ENCODE data around the gene PBRM1. TPM values are rescaled to one million over a fixed set of nuclear protein-coding genes. Genes with fewer than 3 reads are reported as not detected.

PBRM1 gene
- total and polyA plus RNA-seq, 2 experiments from 2014 or later = 57.5 to 72.5 TPM

DNA sequence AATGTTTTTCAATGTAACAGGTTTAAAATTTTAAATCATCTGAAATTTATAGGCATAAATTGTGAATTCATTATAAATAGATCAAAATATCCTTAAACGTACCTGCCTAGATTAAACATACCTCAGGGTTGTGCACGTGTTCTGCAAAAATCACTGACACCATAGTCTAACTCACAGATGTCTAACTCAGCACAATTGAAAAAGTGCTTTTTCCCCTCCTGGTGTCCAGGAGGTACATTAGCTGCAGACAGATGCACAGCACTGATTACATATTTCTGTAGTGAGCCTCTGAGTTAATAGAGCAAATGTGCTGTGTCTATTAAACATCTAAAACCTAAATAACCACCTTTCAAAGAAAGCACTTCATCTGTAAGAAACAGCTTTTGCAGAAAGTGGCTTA, 138.6 kb downstream of the PBRM1 start:
- H2AFZ ChIP-seq = no peak overlapping the region
- no peak overlapping the region for H3K27ac Mint-ChIP-seq
- H4K20me1 ChIP-seq (replicated peaks; ENCODE audit: insufficient read depth) = peaks cover 14% of the 10 kb centered on the region
- H3K4me3 ChIP-seq = no peak overlapping the region
- peaks cover 15% of the 10 kb centered on the region; the same call in 1 of the 2 replicates for H3K36me3 ChIP-seq (ENCODE audit: insufficient read depth)
- H3K4me2 ChIP-seq = no peak overlapping the region
- H3K27me3 ChIP-seq (ENCODE audit: insufficient read depth) = no peaks in the 10 kb centered on the region
- TF ChIP-seq JUNB (IDR thresholded peaks at IDR 0.05; ENCODE audit: unreplicated experiment) = no peak
- TF ChIP-seq, protein P1, sequence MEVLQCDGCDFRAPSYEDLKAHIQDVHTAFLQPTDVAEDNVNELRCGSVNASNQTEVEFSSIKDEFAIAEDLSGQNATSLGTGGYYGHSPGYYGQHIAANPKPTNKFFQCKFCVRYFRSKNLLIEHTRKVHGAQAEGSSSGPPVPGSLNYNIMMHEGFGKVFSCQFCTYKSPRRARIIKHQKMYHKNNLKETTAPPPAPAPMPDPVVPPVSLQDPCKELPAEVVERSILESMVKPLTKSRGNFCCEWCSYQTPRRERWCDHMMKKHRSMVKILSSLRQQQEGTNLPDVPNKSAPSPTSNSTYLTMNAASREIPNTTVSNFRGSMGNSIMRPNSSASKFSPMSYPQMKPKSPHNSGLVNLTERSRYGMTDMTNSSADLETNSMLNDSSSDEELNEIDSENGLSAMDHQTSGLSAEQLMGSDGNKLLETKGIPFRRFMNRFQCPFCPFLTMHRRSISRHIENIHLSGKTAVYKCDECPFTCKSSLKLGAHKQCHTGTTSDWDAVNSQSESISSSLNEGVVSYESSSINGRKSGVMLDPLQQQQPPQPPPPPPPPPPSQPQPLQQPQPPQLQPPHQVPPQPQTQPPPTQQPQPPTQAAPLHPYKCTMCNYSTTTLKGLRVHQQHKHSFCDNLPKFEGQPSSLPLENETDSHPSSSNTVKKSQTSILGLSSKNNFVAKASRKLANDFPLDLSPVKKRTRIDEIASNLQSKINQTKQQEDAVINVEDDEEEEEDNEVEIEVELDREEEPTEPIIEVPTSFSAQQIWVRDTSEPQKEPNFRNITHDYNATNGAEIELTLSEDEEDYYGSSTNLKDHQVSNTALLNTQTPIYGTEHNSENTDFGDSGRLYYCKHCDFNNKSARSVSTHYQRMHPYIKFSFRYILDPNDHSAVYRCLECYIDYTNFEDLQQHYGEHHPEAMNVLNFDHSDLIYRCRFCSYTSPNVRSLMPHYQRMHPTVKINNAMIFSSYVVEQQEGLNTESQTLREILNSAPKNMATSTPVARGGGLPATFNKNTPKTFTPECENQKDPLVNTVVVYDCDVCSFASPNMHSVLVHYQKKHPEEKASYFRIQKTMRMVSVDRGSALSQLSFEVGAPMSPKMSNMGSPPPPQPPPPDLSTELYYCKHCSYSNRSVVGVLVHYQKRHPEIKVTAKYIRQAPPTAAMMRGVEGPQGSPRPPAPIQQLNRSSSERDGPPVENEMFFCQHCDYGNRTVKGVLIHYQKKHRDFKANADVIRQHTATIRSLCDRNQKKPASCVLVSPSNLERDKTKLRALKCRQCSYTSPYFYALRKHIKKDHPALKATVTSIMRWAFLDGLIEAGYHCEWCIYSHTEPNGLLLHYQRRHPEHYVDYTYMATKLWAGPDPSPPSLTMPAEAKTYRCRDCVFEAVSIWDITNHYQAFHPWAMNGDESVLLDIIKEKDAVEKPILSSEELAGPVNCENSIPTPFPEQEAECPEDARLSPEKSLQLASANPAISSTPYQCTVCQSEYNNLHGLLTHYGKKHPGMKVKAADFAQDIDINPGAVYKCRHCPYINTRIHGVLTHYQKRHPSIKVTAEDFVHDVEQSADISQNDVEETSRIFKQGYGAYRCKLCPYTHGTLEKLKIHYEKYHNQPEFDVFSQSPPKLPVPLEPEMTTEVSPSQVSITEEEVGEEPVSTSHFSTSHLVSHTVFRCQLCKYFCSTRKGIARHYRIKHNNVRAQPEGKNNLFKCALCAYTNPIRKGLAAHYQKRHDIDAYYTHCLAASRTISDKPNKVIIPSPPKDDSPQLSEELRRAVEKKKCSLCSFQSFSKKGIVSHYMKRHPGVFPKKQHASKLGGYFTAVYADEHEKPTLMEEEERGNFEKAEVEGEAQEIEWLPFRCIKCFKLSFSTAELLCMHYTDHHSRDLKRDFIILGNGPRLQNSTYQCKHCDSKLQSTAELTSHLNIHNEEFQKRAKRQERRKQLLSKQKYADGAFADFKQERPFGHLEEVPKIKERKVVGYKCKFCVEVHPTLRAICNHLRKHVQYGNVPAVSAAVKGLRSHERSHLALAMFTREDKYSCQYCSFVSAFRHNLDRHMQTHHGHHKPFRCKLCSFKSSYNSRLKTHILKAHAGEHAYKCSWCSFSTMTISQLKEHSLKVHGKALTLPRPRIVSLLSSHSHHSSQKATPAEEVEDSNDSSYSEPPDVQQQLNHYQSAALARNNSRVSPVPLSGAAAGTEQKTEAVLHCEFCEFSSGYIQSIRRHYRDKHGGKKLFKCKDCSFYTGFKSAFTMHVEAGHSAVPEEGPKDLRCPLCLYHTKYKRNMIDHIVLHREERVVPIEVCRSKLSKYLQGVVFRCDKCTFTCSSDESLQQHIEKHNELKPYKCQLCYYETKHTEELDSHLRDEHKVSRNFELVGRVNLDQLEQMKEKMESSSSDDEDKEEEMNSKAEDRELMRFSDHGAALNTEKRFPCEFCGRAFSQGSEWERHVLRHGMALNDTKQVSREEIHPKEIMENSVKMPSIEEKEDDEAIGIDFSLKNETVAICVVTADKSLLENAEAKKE (CRISPR knock-in tag; IDR thresholded peaks at IDR 0.05) = no peak
- TF ChIP-seq, protein P2, sequence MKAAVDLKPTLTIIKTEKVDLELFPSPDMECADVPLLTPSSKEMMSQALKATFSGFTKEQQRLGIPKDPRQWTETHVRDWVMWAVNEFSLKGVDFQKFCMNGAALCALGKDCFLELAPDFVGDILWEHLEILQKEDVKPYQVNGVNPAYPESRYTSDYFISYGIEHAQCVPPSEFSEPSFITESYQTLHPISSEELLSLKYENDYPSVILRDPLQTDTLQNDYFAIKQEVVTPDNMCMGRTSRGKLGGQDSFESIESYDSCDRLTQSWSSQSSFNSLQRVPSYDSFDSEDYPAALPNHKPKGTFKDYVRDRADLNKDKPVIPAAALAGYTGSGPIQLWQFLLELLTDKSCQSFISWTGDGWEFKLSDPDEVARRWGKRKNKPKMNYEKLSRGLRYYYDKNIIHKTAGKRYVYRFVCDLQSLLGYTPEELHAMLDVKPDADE (IDR thresholded peaks at IDR 0.05) = no peak
- TF ChIP-seq ZNF331 (CRISPR knock-in tag; IDR thresholded peaks at IDR 0.05; ENCODE audit: low read depth) = no peak
- no peak for TF ChIP-seq STAT1 (IDR thresholded peaks at IDR 0.05; ENCODE audit: unreplicated experiment)
- TF ChIP-seq EZH2phosphoT487 (IDR thresholded peaks at IDR 0.05; ENCODE audit: unreplicated experiment) = no peak
- TF ChIP-seq POLR2AphosphoS5 (IDR thresholded peaks at IDR 0.05; ENCODE audit: low read depth) = no peak
- TF ChIP-seq CREB1 (CRISPR knock-in tag; IDR thresholded peaks at IDR 0.05; ENCODE audit: low read depth) = no peak
- TF ChIP-seq EZH2 (IDR thresholded peaks at IDR 0.05; ENCODE audit: low read depth, unreplicated experiment) = no peak
- TF ChIP-seq, protein P3, sequence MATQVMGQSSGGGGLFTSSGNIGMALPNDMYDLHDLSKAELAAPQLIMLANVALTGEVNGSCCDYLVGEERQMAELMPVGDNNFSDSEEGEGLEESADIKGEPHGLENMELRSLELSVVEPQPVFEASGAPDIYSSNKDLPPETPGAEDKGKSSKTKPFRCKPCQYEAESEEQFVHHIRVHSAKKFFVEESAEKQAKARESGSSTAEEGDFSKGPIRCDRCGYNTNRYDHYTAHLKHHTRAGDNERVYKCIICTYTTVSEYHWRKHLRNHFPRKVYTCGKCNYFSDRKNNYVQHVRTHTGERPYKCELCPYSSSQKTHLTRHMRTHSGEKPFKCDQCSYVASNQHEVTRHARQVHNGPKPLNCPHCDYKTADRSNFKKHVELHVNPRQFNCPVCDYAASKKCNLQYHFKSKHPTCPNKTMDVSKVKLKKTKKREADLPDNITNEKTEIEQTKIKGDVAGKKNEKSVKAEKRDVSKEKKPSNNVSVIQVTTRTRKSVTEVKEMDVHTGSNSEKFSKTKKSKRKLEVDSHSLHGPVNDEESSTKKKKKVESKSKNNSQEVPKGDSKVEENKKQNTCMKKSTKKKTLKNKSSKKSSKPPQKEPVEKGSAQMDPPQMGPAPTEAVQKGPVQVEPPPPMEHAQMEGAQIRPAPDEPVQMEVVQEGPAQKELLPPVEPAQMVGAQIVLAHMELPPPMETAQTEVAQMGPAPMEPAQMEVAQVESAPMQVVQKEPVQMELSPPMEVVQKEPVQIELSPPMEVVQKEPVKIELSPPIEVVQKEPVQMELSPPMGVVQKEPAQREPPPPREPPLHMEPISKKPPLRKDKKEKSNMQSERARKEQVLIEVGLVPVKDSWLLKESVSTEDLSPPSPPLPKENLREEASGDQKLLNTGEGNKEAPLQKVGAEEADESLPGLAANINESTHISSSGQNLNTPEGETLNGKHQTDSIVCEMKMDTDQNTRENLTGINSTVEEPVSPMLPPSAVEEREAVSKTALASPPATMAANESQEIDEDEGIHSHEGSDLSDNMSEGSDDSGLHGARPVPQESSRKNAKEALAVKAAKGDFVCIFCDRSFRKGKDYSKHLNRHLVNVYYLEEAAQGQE (IDR thresholded peaks at IDR 0.05; ENCODE audit: unreplicated experiment) = no peak
- TF ChIP-seq, protein P4, sequence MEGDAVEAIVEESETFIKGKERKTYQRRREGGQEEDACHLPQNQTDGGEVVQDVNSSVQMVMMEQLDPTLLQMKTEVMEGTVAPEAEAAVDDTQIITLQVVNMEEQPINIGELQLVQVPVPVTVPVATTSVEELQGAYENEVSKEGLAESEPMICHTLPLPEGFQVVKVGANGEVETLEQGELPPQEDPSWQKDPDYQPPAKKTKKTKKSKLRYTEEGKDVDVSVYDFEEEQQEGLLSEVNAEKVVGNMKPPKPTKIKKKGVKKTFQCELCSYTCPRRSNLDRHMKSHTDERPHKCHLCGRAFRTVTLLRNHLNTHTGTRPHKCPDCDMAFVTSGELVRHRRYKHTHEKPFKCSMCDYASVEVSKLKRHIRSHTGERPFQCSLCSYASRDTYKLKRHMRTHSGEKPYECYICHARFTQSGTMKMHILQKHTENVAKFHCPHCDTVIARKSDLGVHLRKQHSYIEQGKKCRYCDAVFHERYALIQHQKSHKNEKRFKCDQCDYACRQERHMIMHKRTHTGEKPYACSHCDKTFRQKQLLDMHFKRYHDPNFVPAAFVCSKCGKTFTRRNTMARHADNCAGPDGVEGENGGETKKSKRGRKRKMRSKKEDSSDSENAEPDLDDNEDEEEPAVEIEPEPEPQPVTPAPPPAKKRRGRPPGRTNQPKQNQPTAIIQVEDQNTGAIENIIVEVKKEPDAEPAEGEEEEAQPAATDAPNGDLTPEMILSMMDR (conservative IDR thresholded peaks at IDR 0.05; ENCODE audit: low read depth in 2 of 2) = no peak
- no peak for TF ChIP-seq ZNF114 (CRISPR knock-in tag; IDR thresholded peaks at IDR 0.05)
- TF ChIP-seq NANOG (IDR thresholded peaks at IDR 0.05; ENCODE audit: borderline replicate concordance) = no peak
- H3K79me2 ChIP-seq (replicated peaks; ENCODE audit: insufficient read depth) = no peaks in the 10 kb centered on the region
- H3K27ac ChIP-seq (ENCODE audit: low read depth) = no peak overlapping the region
- ATAC-seq = no peak
- no peaks in the 10 kb centered on the region for H3K9me2 ChIP-seq (ENCODE audit: insufficient read depth)
- no peaks in the 10 kb centered on the region; the same call in 1 of the 2 replicates for H3F3A ChIP-seq (replicated peaks; ENCODE audit: low read depth)
- H3K4me1 Mint-ChIP-seq = no peaks in the 10 kb centered on the region
- peaks cover 19% of the 10 kb centered on the region; the same call in 2 of the 3 replicates for H3K36me3 Mint-ChIP-seq (ENCODE audit: low read depth)
- no peak for DNase-seq (ENCODE audit: low spot score)
- H3K4me1 ChIP-seq (ENCODE audit: insufficient read depth) = no peaks in the 10 kb centered on the region
- peaks cover 2% of the 10 kb centered on the region for H3K27me3 Mint-ChIP-seq (ENCODE audit: insufficient read depth, low read depth, poor library complexity)
- H3K9me3 Mint-ChIP-seq = no peaks in the 10 kb centered on the region
- no peak overlapping the region; the same call in 2 of the 3 replicates for H3K4me3 Mint-ChIP-seq

Data from GM23338 (cell line).